ENCODE results near the gene RANBP10. TPM values are rescaled to one million over a fixed set of nuclear protein-coding genes. Genes with fewer than 3 reads are reported as not detected.

RANBP10 gene
- total and polyA plus RNA-seq, 7 donors: 4.2 to 15.5 (median 7.5) TPM

DNA sequence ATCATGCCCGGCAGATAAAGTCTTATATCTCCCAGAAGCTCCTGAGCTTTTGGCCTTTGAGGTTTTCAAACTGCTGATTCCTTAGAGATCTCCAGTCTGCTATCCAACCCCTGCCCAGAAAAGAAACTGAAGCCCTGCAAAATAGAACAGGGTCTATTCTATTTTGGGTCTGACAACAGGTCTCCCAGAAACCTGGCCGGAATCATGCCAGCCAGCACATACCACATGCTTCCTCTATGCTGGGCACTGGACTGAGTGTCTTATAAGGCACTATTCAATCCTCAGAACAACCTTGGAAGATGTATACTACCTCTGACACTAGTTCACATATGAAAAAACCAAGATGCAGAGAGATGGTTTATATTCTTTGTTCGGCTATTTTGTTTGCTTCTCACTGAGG, 66.0 kb downstream of the RANBP10 start:
- Histone ChIP-seq H3K4me1 (no peaks in the 10 kb centered on the region), H3K9me3 (no peaks in the 10 kb centered on the region), H3K27me3 (no peaks in the 10 kb centered on the region), H3K4me3 (no peak overlapping the region), H3K36me3 (peaks cover 9 to 46% (median 16%) of the 10 kb centered on the region in 4 donors), H3K27ac (no peak overlapping the region)
- no peak for DNase-seq
- TF ChIP-seq POLR2AphosphoS5 (IDR thresholded peaks at IDR 0.05) (no peak), EP300 (IDR thresholded peaks at IDR 0.05) (no peak), POLR2A (IDR thresholded peaks at IDR 0.05) (no peak)
- TF ChIP-seq, protein P1, sequence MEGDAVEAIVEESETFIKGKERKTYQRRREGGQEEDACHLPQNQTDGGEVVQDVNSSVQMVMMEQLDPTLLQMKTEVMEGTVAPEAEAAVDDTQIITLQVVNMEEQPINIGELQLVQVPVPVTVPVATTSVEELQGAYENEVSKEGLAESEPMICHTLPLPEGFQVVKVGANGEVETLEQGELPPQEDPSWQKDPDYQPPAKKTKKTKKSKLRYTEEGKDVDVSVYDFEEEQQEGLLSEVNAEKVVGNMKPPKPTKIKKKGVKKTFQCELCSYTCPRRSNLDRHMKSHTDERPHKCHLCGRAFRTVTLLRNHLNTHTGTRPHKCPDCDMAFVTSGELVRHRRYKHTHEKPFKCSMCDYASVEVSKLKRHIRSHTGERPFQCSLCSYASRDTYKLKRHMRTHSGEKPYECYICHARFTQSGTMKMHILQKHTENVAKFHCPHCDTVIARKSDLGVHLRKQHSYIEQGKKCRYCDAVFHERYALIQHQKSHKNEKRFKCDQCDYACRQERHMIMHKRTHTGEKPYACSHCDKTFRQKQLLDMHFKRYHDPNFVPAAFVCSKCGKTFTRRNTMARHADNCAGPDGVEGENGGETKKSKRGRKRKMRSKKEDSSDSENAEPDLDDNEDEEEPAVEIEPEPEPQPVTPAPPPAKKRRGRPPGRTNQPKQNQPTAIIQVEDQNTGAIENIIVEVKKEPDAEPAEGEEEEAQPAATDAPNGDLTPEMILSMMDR (IDR thresholded peaks at IDR 0.05): no peak
- 93 to 97% methylated on average over 3 of the region's 3 CpGs for WGBS, 2 donors
- intact Hi-C loops (cut with DNase I): no loop called here

DNA sequence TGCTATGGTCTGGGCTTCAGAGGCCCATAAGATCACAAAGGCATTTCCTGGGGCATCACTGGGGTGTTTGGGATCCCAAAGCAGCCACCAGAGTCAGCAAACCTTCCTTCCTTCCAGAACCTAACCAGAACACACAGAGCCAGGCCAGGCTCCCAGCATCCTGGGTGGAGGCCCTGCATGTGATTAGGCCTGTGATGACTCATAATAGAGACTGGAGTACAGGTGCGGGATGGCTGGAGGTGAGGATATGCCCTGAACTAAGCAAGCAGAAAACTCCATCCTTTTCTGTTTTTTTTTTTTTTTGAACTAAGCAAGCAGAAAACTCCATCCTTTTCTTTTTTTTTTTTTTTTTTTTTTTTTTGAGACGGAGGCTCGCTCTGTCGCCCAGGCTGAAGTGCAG, 69.5 kb downstream of the RANBP10 start:
- Histone ChIP-seq H3K4me3 (no peak overlapping the region), H3K4me1 (no peaks in the 10 kb centered on the region), H3K9me3 (no peaks in the 10 kb centered on the region), H3K27me3 (no peaks in the 10 kb centered on the region), H3K27ac (no peak overlapping the region), H3K36me3 (peaks cover 0 to 43% (median 2%) of the 10 kb centered on the region in 4 donors)
- intact Hi-C loops (cut with DNase I): no loop called here
- WGBS, 2 donors: 90 to 94% methylated on average over 4 of the region's 4 CpGs
- no peak for DNase-seq
- TF ChIP-seq POLR2AphosphoS5 (IDR thresholded peaks at IDR 0.05): no peak
- TF ChIP-seq, protein P1 (IDR thresholded peaks at IDR 0.05): no peak
- TF ChIP-seq EP300 (IDR thresholded peaks at IDR 0.05): no peak
- no peak for TF ChIP-seq POLR2A (IDR thresholded peaks at IDR 0.05)

DNA sequence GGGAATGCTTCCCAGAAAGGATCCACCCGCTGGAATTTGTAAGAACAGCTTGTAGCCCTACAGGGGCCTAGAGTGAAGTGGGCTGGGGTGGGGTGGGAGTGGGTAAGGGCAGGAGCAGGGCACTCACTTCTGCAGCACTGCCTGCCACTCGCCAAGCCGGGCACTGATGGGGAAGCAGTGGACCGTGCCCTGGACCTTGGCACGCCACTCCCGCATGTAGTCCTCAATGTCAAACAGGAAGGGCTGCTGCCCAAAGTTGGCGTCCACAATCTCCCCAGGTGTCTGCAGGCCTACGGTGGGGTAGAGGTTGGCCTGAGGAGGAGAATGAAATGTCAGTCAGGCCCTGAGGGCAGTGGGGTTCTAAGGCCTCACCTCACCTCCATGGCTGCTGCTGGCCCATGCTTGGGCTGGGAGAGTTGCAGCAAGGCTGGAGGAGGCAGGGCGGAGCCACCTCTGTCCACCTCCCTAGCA, 71.6 kb downstream of the RANBP10 start:
- H3K27ac ChIP-seq: no peak overlapping the region
- no peaks in the 10 kb centered on the region for H3K9me3 ChIP-seq
- H3K27me3 ChIP-seq: no peaks in the 10 kb centered on the region
- intact Hi-C loops (cut with DNase I): no loop called here
- TF ChIP-seq, protein P1 (IDR thresholded peaks at IDR 0.05): no peak
- TF ChIP-seq POLR2A (IDR thresholded peaks at IDR 0.05) (no peak), POLR2AphosphoS5 (IDR thresholded peaks at IDR 0.05) (no peak), EP300 (IDR thresholded peaks at IDR 0.05) (no peak)
- H3K36me3 ChIP-seq: peaks cover 4 to 48% (median 12%) of the 10 kb centered on the region in 4 donors
- no peaks in the 10 kb centered on the region for H3K4me1 ChIP-seq
- H3K4me3 ChIP-seq: no peak overlapping the region
- 89 to 94% methylated on average over 9 of the region's 9 CpGs for whole genome bisulfite sequencing, 2 donors
- DNase-seq: no peak

DNA sequence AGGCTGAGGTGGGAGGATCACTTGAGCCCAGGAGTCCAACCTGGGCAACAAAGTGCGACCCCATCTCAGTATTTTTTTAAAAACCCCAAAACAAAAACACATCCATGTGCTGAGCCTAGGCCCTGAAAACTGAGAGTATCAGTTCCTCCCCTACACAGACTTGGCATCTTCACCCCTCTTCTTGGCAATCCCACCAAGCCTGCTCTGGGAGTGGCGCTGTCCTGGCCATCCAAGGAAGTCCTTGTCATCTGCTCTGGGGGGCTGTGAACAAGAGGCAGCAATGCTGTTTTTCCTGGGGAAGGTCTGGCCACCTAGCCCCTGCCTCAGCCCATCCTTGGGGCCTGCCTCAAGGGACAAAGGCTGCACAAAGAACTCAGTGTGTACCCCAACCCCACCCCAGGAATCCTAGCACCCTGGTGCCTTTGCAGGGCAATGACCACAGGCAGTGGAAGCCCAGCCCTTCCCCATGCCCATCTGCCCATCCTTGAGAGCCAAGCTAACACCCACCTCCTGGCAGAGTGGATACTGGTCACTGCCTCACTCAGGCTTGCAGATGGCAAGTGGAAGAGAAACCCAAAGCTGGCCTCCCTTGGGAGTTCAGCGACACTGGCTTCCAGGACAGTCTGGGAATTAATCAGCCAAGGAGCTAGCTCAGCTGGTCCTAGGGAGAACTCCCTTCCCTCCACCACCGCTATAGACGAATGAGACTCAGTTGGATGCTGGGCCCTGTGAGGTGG, 72.5 kb downstream of the RANBP10 start:
- no peaks in the 10 kb centered on the region for H3K27me3 ChIP-seq
- H3K36me3 ChIP-seq: peaks cover 13 to 56% (median 20%) of the 10 kb centered on the region in 4 donors
- no peaks in the 10 kb centered on the region for H3K9me3 ChIP-seq
- TF ChIP-seq POLR2AphosphoS5 (IDR thresholded peaks at IDR 0.05) (no peak), EP300 (IDR thresholded peaks at IDR 0.05) (no peak), POLR2A (IDR thresholded peaks at IDR 0.05) (no peak)
- TF ChIP-seq, protein P1 (IDR thresholded peaks at IDR 0.05): no peak
- no peak for DNase-seq
- intact Hi-C loops (cut with DNase I): no loop called here
- H3K27ac ChIP-seq: no peak overlapping the region
- no peak overlapping the region for H3K4me3 ChIP-seq
- WGBS, 2 donors: 94 to 96% methylated on average over 5 of the region's 5 CpGs
- H3K4me1 ChIP-seq: no peaks in the 10 kb centered on the region
